ENCODE measurements around the gene INPP4A. TPM values are rescaled to one million over a fixed set of nuclear protein-coding genes. Genes with fewer than 3 reads are reported as not detected.
A peak's percentile ranks its signal among the peaks of the same experiment; 100 is the strongest.

INPP4A gene
- total and polyA plus RNA-seq, 9 of the 15 experiments (the other 6 are each of a cell fraction or from before 2014, with no cell fraction given): 1.8 to 15.7 (median 8.3) TPM

GRCh38 chr2:98617149-98617548 lies 172.5 kb downstream of the INPP4A start (continued):
- TF ChIP-seq CTCFL (IDR thresholded peaks at IDR 0.05; ENCODE audit: borderline replicate concordance, insufficient read depth, low read depth, low read length, poor library complexity, severe bottlenecking): no peak
- no peak for TF ChIP-seq NUFIP1 (IDR thresholded peaks at IDR 0.05; ENCODE audit: partially characterized antibody)
- TF ChIP-seq NCOA4 (IDR thresholded peaks at IDR 0.05; ENCODE audit: partially characterized antibody): no peak
- no peak for TF ChIP-seq ZNF644 (tag; IDR thresholded peaks at IDR 0.05; ENCODE audit: low read depth)
- no peak for TF ChIP-seq SFPQ (IDR thresholded peaks at IDR 0.05; ENCODE audit: low read depth, low read length)
- TF ChIP-seq ZNF3 (CRISPR knock-in tag; IDR thresholded peaks at IDR 0.05): no peak
- TF ChIP-seq NFATC3 (IDR thresholded peaks at IDR 0.05): no peak

- H3K27ac ChIP-seq (ENCODE audit: extremely low read depth, low read depth, low read length): no peak overlapping the region
- no peaks in the 10 kb centered on the region for H3K79me2 ChIP-seq (ENCODE audit: control insufficient read depth, insufficient read depth, low read length)
- H3K9me3 ChIP-seq (replicated peaks; ENCODE audit: control insufficient read depth, insufficient read depth, low read depth, low read length): no peaks in the 10 kb centered on the region
- no peak overlapping the region for H3K4me3 ChIP-seq
- TF ChIP-seq CAMTA2 (CRISPR knock-in tag; conservative IDR thresholded peaks at IDR 0.05) (no peak), RBM14 (IDR thresholded peaks at IDR 0.05; ENCODE audit: borderline replicate concordance, insufficient read depth, low read depth, low read length) (no peak), PHF20 (IDR thresholded peaks at IDR 0.05; ENCODE audit: partially characterized antibody) (no peak), BRD4 (IDR thresholded peaks at IDR 0.05) (no peak), MCM3 (IDR thresholded peaks at IDR 0.05) (no peak), ZNF277 (CRISPR knock-in tag; IDR thresholded peaks at IDR 0.05; ENCODE audit: borderline replicate concordance) (no peak), ZNF75A (CRISPR knock-in tag; IDR thresholded peaks at IDR 0.05) (no peak), PHF8 (IDR thresholded peaks at IDR 0.05; ENCODE audit: borderline replicate concordance, low read length) (no peak), RBM22 (IDR thresholded peaks at IDR 0.05; ENCODE audit: low read depth, low read length, poor library complexity, severe bottlenecking) (no peak), NR3C1 (CRISPR knock-in tag; IDR thresholded peaks at IDR 0.05) (no peak)
- ChIA-PET CTCF (ENCODE audit: low intra/inter-chr PET ratio) (no interaction called here), POLR2A (no interaction called here)
- no peaks in the 10 kb centered on the region for H3K9me1 ChIP-seq (ENCODE audit: control insufficient read depth, insufficient read depth, low read length)
- H4K20me1 ChIP-seq (replicated peaks; ENCODE audit: control insufficient read depth, insufficient read depth, low read length): no peaks in the 10 kb centered on the region
- no TSS peak for BruUV-seq (replicated peaks)
- no peak for DNase-seq (ENCODE audit: extremely low read depth in 1 of 4, low spot score in 3 of 4)
- ATAC-seq: peak; percentile 29; the same call in 1 of the 3 replicates
- in situ Hi-C loops (cut with MboI): no loop called here
- no peak for FAIRE-seq
- intact Hi-C loops (cut with micrococcal nuclease): no loop called here
- no peaks in the 10 kb centered on the region for H3K36me3 ChIP-seq (ENCODE audit: control insufficient read depth, insufficient read depth, low read length)
- H3K9ac ChIP-seq (ENCODE audit: insufficient read depth in 1 of 2, low read depth in 2 of 2, low read length in 2 of 2): no peak overlapping the region
- H3K27me3 ChIP-seq (ENCODE audit: control insufficient read depth in 2 of 2, insufficient read depth in 2 of 2, low read length in 2 of 2): peaks cover 0 to 2% of the 10 kb centered on the region in 2 experiments; a peak in 1 of 5 replicates
- H3K4me2 ChIP-seq (ENCODE audit: insufficient read depth, low read length): no peak overlapping the region
- 20% methylated on average over 4 of the region's 5 CpGs for WGBS (ENCODE audit: insufficient coverage, low coverage, missing lambda C conversion rate)
- H2AFZ ChIP-seq (ENCODE audit: low read depth, low read length): no peak overlapping the region
- no peaks in the 10 kb centered on the region for H3K4me1 ChIP-seq (replicated peaks in 1 of 2; ENCODE audit: control insufficient read depth in 2 of 2, insufficient read depth in 2 of 2, low read length in 2 of 2)
Observed at GRCh38 chr2:98623657-98624056, 179.0 kb downstream of the INPP4A start.
